ENCODE data around the gene CPED1.

DNA sequence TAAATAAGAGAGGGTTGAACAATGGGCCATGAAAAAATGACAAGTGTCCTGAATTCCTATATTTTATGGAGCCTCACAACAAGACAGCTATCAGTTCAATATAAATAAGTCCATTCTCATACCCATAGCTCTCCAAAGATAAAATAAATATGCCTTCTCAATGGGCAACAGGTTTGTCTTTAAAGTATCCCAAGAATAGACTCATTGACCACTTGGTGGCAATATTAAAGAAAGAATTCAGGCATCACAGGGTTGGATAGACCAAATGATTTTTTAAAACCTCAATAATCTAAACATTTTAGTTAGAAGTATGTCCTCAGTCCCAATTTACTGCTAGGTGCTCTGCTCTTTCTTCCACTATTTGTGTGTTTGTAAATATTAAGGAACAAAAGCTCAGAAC is 175.2 kb downstream of the CPED1 start:
- TF ChIP-seq, protein P1, sequence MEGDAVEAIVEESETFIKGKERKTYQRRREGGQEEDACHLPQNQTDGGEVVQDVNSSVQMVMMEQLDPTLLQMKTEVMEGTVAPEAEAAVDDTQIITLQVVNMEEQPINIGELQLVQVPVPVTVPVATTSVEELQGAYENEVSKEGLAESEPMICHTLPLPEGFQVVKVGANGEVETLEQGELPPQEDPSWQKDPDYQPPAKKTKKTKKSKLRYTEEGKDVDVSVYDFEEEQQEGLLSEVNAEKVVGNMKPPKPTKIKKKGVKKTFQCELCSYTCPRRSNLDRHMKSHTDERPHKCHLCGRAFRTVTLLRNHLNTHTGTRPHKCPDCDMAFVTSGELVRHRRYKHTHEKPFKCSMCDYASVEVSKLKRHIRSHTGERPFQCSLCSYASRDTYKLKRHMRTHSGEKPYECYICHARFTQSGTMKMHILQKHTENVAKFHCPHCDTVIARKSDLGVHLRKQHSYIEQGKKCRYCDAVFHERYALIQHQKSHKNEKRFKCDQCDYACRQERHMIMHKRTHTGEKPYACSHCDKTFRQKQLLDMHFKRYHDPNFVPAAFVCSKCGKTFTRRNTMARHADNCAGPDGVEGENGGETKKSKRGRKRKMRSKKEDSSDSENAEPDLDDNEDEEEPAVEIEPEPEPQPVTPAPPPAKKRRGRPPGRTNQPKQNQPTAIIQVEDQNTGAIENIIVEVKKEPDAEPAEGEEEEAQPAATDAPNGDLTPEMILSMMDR (IDR thresholded peaks at IDR 0.05) = no peak; the same call in 1 of the 2 replicates
- no peak for TF ChIP-seq SIN3A (IDR thresholded peaks at IDR 0.05; ENCODE audit: borderline replicate concordance, insufficient read depth, low read depth, low read length)
- TF ChIP-seq POLR2AphosphoS5 (IDR thresholded peaks at IDR 0.05; ENCODE audit: low read depth, low read length) = no peak
- TF ChIP-seq TCF7L2 (IDR thresholded peaks at IDR 0.05; ENCODE audit: low read depth, low read length) = no peak
